Activated CD8-positive, alpha-beta memory T cell treated with anti-CD3 and anti-CD28 coated beads for 36 hours (primary cell): ENCODE results near the gene USP11. TPM values are rescaled to one million over a fixed set of nuclear protein-coding genes. Genes with fewer than 3 reads are reported as not detected.

Experiments
- CTCF ChIA-PET: fragments of 350-600 bp; sonication (Branson Sonifier 250); formaldehyde crosslinking; loops from one replicate; lab custom pipeline; 2021; ENCODE audit warnings: antibody characterized with exemption; lab: Charles Lee
- POLR2A ChIA-PET: fragments of 350-600 bp; sonication (Branson Sonifier 250); formaldehyde crosslinking; loops from one replicate; lab custom pipeline; 2021; ENCODE audit warnings: antibody characterized with exemption; lab: Charles Lee
- total RNA-seq, 2 experiments: library from RNA; stranded (reverse); gene quantifications; one replicate each; pipeline ENCODE4 v1.2.3, GENCODE V29; 2021

The USP11 gene
- total RNA-seq, 2 experiments from 2014 or later, result 40.7 to 45.0 TPM

- CTCF ChIA-PET, result interaction anchor here (1.0 kb wide), 3 partner anchors 27 to 240 kb away, joined by 3 to 4 read pairs (median 4); no protein-coding TSS in a partner anchor
- POLR2A ChIA-PET, result interaction anchor here (0.7 to 2.6 kb wide), 5 partner anchors 10 to 166 kb away, joined by 3 to 13 read pairs (median 5); partner anchors contain the start of gene USP11
Observed at GRCh38 chrX:47218280-47218919, 14.4 kb upstream of the USP11 start, which contains the start of gene CDK16. Gene CDK16, plus strand, starts transcription at chrX:47218681. Its CDS starts 4,877 bp downstream, at chrX:47223558.

- POLR2A ChIA-PET, result interaction anchor here (0.9 to 2.6 kb wide), 3 partner anchors 11 to 165 kb away, joined by 3 to 13 read pairs (median 7); partner anchors contain the start of gene USP11
- CTCF ChIA-PET, result no interaction called here
Observed at GRCh38 chrX:47218920-47219815, 13.6 kb upstream of the USP11 start.

GRCh38 chrX:47221756-47222155 is 11.1 kb upstream of the USP11 start:
- ChIA-PET CTCF (no interaction called here), POLR2A (interaction anchor here (0.5 kb wide), 1 partner anchor 16 kb away, joined by 3 read pairs; no protein-coding TSS in a partner anchor)

GRCh38 chrX:47222751-47223350 is 10.0 kb upstream of the USP11 start:
- ChIA-PET POLR2A (no interaction called here), CTCF (no interaction called here)

GRCh38 chrX:47223476-47224250 is 9.1 kb upstream of the USP11 start:
- CTCF ChIA-PET, result no interaction called here
- POLR2A ChIA-PET, result interaction anchor here (1.3 kb wide), 1 partner anchor 10 kb away, joined by 6 read pairs; the partner anchor contains the start of gene USP11

GRCh38 chrX:47224266-47224895 is 8.4 kb upstream of the USP11 start:
- ChIA-PET CTCF (no interaction called here), POLR2A (interaction anchor here (1.3 kb wide), 1 partner anchor 9 kb away, joined by 6 read pairs; the partner anchor contains the start of gene USP11)

- CTCF ChIA-PET, result no interaction called here
- POLR2A ChIA-PET, result interaction anchor here (1.3 kb wide), 1 partner anchor 8 kb away, joined by 6 read pairs; the partner anchor contains the start of gene USP11
Observed at GRCh38 chrX:47224896-47225290, 7.9 kb upstream of the USP11 start.

- CTCF ChIA-PET, result no interaction called here
Observed at GRCh38 chrX:47226071-47226470, 6.7 kb upstream of the USP11 start.

GRCh38 chrX:47226531-47227333 is 6.1 kb upstream of the USP11 start:
- CTCF ChIA-PET, result no interaction called here

More at GRCh38 chrX:47226071-47226470, 6.7 kb upstream of the USP11 start:
- POLR2A ChIA-PET, result no interaction called here

GRCh38 chrX:47227334-47227583 is 5.5 kb upstream of the USP11 start:
- POLR2A ChIA-PET, result no interaction called here

More at GRCh38 chrX:47226531-47227333, 6.1 kb upstream of the USP11 start:
- POLR2A ChIA-PET, result no interaction called here

GRCh38 chrX:47228550-47229270 is 4.1 kb upstream of the USP11 start:
- ChIA-PET POLR2A (no interaction called here), CTCF (no interaction called here)

More at GRCh38 chrX:47227334-47227583, 5.5 kb upstream of the USP11 start:
- CTCF ChIA-PET, result no interaction called here

GRCh38 chrX:47229427-47229826 is 3.4 kb upstream of the USP11 start:
- POLR2A ChIA-PET, result no interaction called here
- CTCF ChIA-PET, result no interaction called here

GRCh38 chrX:47230136-47230868 is 2.5 kb upstream of the USP11 start:
- POLR2A ChIA-PET, result no interaction called here
- CTCF ChIA-PET, result no interaction called here

- POLR2A ChIA-PET, result no interaction called here
- CTCF ChIA-PET, result no interaction called here
Observed at GRCh38 chrX:47231167-47231566, 1.6 kb upstream of the USP11 start.

- CTCF ChIA-PET, result interaction anchor here (1.0 kb wide), 1 partner anchor 152 kb away, joined by 3 read pairs; no protein-coding TSS in a partner anchor
- POLR2A ChIA-PET, result interaction anchor here (0.7 to 1.6 kb wide), 3 partner anchors 14 to 41 kb away, joined by 3 to 13 read pairs (median 3); partner anchors contain the start of gene CDK16
Observed at GRCh38 chrX:47232197-47232802, 509 bp upstream of the USP11 start.
